ENCODE measurements around the gene SH2B3.
"Not testable (repeated sequence)": the region's sequence is repeated elsewhere in the genome, so short reads cannot be mapped to it uniquely, and the experiment has no call there.

DNA sequence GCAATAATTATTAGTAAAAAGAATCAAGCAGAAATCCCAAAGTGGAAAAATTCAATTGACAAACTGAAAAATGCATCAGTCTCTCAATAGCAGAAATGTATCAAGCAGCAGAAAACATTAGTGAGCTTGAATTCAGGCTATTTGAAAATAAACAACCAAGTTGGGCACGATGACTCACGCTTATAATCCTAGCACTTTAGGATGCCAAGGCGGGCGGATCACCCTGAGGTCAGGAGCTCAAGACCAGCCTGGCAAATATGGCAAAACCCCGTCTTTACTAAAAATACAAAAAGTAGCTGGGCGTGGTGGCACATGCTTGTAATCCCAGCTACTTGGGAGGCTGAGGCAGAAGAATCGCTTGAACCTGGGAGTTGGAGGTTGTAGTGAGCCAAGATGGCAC lies 87.3 kb downstream of the SH2B3 start:
- TF ChIP-seq, protein P1, sequence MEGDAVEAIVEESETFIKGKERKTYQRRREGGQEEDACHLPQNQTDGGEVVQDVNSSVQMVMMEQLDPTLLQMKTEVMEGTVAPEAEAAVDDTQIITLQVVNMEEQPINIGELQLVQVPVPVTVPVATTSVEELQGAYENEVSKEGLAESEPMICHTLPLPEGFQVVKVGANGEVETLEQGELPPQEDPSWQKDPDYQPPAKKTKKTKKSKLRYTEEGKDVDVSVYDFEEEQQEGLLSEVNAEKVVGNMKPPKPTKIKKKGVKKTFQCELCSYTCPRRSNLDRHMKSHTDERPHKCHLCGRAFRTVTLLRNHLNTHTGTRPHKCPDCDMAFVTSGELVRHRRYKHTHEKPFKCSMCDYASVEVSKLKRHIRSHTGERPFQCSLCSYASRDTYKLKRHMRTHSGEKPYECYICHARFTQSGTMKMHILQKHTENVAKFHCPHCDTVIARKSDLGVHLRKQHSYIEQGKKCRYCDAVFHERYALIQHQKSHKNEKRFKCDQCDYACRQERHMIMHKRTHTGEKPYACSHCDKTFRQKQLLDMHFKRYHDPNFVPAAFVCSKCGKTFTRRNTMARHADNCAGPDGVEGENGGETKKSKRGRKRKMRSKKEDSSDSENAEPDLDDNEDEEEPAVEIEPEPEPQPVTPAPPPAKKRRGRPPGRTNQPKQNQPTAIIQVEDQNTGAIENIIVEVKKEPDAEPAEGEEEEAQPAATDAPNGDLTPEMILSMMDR (IDR thresholded peaks at IDR 0.05) = not testable (repeated sequence)
- not testable (repeated sequence) for TF ChIP-seq POLR2AphosphoS5, POLR2A, EP300 (IDR thresholded peaks at IDR 0.05)
